ENCODE data around the gene RBMS2. TPM values are rescaled to one million over a fixed set of nuclear protein-coding genes. Genes with fewer than 3 reads are reported as not detected.

Gene RBMS2
- total and polyA plus RNA-seq, 10 of the 15 experiments (the other 5 are each of a cell fraction or from before 2014, with no cell fraction given), result 0.56 to 7.1 (median 2.4) TPM

DNA sequence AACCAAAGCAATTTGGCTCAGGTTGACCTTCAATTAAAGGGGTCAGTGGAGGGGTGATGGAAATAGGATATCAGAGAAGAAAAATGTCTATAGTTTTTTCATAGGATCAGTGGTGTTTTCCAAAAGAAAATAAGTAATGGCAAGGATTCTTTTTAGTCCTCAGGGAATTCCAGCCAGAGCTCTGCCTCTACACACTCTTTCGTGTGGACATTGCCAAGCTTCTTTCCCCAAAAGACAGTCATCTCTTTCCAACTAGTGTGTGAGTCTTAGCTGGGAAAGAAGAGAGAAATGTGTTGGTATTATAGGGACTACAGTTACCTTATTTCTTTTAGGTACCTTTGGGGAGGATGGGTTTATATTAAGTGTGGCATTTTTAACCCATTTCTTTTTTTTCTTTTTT, 46.5 kb downstream of the RBMS2 start:
- ChIA-PET RAD21 (ENCODE audit: unreplicated experiment) (no interaction called here), SMC1A (ENCODE audit: uncharacterized antibody, unreplicated experiment) (interaction anchor here (1.1 to 3.3 kb wide), 4 partner anchors 12 to 176 kb away, joined by 3 to 10 read pairs (median 9); partner anchors contain the start of gene RBMS2), POLR2A (interaction anchor here (0.5 to 0.6 kb wide), 2 partner anchors 12 to 59 kb away, joined by 3 read pairs; no protein-coding TSS in a partner anchor), CTCF (interaction anchor here (0.8 to 3.6 kb wide), 8 partner anchors 11 to 72 kb away, joined by 3 to 28 read pairs (median 4); no protein-coding TSS in a partner anchor)
- H3K36me3 ChIP-seq (ENCODE audit: control insufficient read depth in 2 of 2, insufficient read depth in 2 of 2, low read length in 1 of 2), result no peaks in the 10 kb centered on the region
- H3K4me2 ChIP-seq (ENCODE audit: control insufficient read depth, insufficient read depth), result no peak overlapping the region
- H3K9me3 ChIP-seq (replicated peaks; ENCODE audit: control insufficient read depth, insufficient read depth, low read length), result no peaks in the 10 kb centered on the region
- no peaks in the 10 kb centered on the region for H3K27me3 ChIP-seq (replicated peaks in 1 of 2; ENCODE audit: control insufficient read depth in 2 of 2, insufficient read depth in 2 of 2, low read length in 1 of 2)
- H3K79me2 ChIP-seq (ENCODE audit: control insufficient read depth, insufficient read depth, low read length), result no peaks in the 10 kb centered on the region
- no peaks in the 10 kb centered on the region for H4K20me1 ChIP-seq (ENCODE audit: control insufficient read depth, insufficient read depth)
- no peak overlapping the region for H2AFZ ChIP-seq (ENCODE audit: control insufficient read depth, low read depth, low read length)
- ATAC-seq (no peak), DNase-seq (ENCODE audit: low read depth, low spot score) (no peak), FAIRE-seq (no peak)
- no peak overlapping the region for H3K27ac ChIP-seq (ENCODE audit: control insufficient read depth, insufficient read depth)
- no TSS peak for BruUV-seq (replicated peaks)
- in situ Hi-C loops (cut with MboI), result no loop called here
- 53% methylated on average over 1 of the region's 1 CpG for WGBS (ENCODE audit: insufficient coverage, insufficient replicate concordance, low lambda C conversion rate, missing lambda C conversion rate)
- no peak overlapping the region for H3K9ac ChIP-seq (ENCODE audit: control insufficient read depth, insufficient read depth, low read length)
- intact Hi-C loops (cut with micrococcal nuclease; ENCODE audit: unreplicated experiment), result no loop called here
- H3K4me1 ChIP-seq (ENCODE audit: control insufficient read depth, insufficient read depth, low read length), result peaks cover 13% of the 10 kb centered on the region
- no peak overlapping the region for H3K4me3 ChIP-seq
- TF ChIP-seq BHLHE40 (IDR thresholded peaks at IDR 0.05; ENCODE audit: borderline replicate concordance in 1 of 2, low read depth in 2 of 2, low read length in 1 of 2) (no peak), ESRRA (IDR thresholded peaks at IDR 0.05; ENCODE audit: low read length) (no peak), EZH2 (IDR thresholded peaks at IDR 0.05; ENCODE audit: borderline replicate concordance, control insufficient read depth, low read depth, low read length) (no peak), EP300 (IDR thresholded peaks at IDR 0.05; ENCODE audit: borderline replicate concordance in 1 of 2, control insufficient read depth in 1 of 2, low read depth in 2 of 2, low read length in 2 of 2) (no peak), NR2C1 (IDR thresholded peaks at IDR 0.05) (no peak), ASH2L (IDR thresholded peaks at IDR 0.05; ENCODE audit: borderline replicate concordance, low read depth) (no peak), FOXK2 (IDR thresholded peaks at IDR 0.05) (no peak), CREB1 (IDR thresholded peaks at IDR 0.05; ENCODE audit: low read depth) (no peak), TCF7 (IDR thresholded peaks at IDR 0.05; ENCODE audit: borderline replicate concordance) (no peak), RBBP5 (conservative IDR thresholded peaks at IDR 0.05) (no peak)
- TF ChIP-seq, protein P1, sequence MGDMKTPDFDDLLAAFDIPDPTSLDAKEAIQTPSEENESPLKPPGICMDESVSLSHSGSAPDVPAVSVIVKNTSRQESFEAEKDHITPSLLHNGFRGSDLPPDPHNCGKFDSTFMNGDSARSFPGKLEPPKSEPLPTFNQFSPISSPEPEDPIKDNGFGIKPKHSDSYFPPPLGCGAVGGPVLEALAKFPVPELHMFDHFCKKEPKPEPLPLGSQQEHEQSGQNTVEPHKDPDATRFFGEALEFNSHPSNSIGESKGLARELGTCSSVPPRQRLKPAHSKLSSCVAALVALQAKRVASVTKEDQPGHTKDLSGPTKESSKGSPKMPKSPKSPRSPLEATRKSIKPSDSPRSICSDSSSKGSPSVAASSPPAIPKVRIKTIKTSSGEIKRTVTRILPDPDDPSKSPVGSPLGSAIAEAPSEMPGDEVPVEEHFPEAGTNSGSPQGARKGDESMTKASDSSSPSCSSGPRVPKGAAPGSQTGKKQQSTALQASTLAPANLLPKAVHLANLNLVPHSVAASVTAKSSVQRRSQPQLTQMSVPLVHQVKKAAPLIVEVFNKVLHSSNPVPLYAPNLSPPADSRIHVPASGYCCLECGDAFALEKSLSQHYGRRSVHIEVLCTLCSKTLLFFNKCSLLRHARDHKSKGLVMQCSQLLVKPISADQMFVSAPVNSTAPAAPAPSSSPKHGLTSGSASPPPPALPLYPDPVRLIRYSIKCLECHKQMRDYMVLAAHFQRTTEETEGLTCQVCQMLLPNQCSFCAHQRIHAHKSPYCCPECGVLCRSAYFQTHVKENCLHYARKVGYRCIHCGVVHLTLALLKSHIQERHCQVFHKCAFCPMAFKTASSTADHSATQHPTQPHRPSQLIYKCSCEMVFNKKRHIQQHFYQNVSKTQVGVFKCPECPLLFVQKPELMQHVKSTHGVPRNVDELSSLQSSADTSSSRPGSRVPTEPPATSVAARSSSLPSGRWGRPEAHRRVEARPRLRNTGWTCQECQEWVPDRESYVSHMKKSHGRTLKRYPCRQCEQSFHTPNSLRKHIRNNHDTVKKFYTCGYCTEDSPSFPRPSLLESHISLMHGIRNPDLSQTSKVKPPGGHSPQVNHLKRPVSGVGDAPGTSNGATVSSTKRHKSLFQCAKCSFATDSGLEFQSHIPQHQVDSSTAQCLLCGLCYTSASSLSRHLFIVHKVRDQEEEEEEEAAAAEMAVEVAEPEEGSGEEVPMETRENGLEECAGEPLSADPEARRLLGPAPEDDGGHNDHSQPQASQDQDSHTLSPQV (IDR thresholded peaks at IDR 0.05), result no peak
- TF ChIP-seq, protein P2, sequence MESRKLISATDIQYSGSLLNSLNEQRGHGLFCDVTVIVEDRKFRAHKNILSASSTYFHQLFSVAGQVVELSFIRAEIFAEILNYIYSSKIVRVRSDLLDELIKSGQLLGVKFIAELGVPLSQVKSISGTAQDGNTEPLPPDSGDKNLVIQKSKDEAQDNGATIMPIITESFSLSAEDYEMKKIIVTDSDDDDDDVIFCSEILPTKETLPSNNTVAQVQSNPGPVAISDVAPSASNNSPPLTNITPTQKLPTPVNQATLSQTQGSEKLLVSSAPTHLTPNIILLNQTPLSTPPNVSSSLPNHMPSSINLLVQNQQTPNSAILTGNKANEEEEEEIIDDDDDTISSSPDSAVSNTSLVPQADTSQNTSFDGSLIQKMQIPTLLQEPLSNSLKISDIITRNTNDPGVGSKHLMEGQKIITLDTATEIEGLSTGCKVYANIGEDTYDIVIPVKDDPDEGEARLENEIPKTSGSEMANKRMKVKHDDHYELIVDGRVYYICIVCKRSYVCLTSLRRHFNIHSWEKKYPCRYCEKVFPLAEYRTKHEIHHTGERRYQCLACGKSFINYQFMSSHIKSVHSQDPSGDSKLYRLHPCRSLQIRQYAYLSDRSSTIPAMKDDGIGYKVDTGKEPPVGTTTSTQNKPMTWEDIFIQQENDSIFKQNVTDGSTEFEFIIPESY (IDR thresholded peaks at IDR 0.05), result no peak
- TF ChIP-seq, protein P3, sequence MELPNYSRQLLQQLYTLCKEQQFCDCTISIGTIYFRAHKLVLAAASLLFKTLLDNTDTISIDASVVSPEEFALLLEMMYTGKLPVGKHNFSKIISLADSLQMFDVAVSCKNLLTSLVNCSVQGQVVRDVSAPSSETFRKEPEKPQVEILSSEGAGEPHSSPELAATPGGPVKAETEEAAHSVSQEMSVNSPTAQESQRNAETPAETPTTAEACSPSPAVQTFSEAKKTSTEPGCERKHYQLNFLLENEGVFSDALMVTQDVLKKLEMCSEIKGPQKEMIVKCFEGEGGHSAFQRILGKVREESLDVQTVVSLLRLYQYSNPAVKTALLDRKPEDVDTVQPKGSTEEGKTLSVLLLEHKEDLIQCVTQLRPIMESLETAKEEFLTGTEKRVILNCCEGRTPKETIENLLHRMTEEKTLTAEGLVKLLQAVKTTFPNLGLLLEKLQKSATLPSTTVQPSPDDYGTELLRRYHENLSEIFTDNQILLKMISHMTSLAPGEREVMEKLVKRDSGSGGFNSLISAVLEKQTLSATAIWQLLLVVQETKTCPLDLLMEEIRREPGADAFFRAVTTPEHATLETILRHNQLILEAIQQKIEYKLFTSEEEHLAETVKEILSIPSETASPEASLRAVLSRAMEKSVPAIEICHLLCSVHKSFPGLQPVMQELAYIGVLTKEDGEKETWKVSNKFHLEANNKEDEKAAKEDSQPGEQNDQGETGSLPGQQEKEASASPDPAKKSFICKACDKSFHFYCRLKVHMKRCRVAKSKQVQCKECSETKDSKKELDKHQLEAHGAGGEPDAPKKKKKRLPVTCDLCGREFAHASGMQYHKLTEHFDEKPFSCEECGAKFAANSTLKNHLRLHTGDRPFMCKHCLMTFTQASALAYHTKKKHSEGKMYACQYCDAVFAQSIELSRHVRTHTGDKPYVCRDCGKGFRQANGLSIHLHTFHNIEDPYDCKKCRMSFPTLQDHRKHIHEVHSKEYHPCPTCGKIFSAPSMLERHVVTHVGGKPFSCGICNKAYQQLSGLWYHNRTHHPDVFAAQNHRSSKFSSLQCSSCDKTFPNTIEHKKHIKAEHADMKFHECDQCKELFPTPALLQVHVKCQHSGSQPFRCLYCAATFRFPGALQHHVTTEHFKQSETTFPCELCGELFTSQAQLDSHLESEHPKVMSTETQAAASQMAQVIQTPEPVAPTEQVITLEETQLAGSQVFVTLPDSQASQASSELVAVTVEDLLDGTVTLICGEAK (IDR thresholded peaks at IDR 0.05; ENCODE audit: borderline replicate concordance), result no peak
